ENCODE results near the gene TBRG1.

Gene TBRG1

DNA sequence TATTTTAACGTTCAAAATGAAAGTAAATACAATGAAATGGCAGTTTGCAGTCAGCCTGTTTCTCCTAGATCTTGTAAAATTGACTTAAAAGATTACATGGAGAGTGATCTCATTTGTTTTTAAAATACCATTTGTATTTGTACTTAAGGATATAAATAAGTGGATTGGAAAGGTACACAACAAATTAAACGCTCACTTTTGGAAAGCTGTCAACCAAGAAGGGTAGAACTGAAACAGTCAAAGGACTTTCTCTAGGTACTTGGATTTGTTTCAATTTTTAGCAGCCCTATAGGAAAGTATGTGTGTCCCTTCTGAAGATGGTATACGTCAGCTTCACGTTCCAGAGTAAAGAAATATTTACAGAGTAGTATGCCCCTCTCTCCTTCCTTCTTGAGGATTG is 7.3 kb downstream of the TBRG1 start:
- Histone ChIP-seq H3K4me1 (no peaks in the 10 kb centered on the region), H3K9me3 (no peaks in the 10 kb centered on the region), H3K36me3 (replicated peaks) (peaks cover 69% of the 10 kb centered on the region), H3K4me3 (no peak overlapping the region), H3K27me3 (ENCODE audit: low read depth) (no peaks in the 10 kb centered on the region)
- DNase-seq (ENCODE audit: low spot score in 2 of 2) = no peak
- in situ Hi-C loops (cut with MboI; ENCODE audit: low sequenced_read_pairs) = loop anchor here (25.0 kb wide), 2 partner anchors 782 to 1193 kb away; partner anchors contain the start of gene GRAMD1B

DNA sequence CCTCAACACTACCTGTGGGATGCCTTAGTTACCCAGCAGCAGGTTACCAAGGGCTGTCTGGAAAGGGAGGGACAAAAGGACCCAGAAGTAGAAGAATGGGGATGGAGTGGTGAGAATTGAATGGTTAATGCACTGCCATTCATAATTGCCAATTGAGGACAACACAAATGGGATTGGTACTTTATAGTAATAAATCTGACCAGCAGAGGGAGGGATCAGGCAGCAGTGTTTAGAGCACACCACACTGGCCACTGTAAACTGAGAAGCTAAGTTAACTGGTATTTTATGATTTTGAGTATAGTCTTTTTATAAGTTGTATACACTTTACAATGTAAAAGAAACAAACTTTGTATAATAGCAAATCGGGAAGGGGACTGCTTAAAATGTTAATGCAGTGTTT is 10.7 kb downstream of the TBRG1 start:
- no peaks in the 10 kb centered on the region for H3K27me3 ChIP-seq (ENCODE audit: low read depth)
- no peaks in the 10 kb centered on the region for H3K9me3 ChIP-seq
- in situ Hi-C loops (cut with MboI; ENCODE audit: low sequenced_read_pairs) = loop anchor here (25.0 kb wide), 2 partner anchors 779 to 1196 kb away; partner anchors contain the start of gene GRAMD1B
- no peak for DNase-seq (ENCODE audit: low spot score in 2 of 2)
- H3K4me3 ChIP-seq = no peak overlapping the region
- H3K36me3 ChIP-seq (replicated peaks) = peaks cover 70% of the 10 kb centered on the region
- no peaks in the 10 kb centered on the region for H3K4me1 ChIP-seq

DNA sequence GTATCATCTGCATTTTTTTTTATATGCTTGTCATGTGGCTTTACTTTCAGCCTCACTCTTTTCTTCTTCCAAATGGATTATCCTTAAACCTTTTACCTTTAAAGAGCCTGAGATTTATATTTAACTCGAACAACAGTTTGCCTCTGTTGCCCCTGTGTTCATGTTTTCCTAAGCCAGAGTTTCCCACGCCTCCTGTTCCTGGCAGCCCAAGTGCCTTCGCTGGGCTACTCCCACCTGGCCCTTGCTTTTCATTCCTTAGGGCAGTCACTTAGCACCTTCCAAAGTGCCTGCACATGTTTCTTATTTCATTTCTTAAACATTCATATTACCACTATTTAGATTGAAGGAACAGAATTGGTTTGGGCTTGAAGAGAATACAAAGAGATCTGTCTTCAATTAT is 13.3 kb downstream of the TBRG1 start:
- Histone ChIP-seq H3K4me1 (no peaks in the 10 kb centered on the region), H3K36me3 (replicated peaks) (peaks cover 60% of the 10 kb centered on the region), H3K4me3 (no peak overlapping the region), H3K27me3 (ENCODE audit: low read depth) (no peaks in the 10 kb centered on the region), H3K9me3 (no peaks in the 10 kb centered on the region)
- no peak for DNase-seq (ENCODE audit: low spot score in 2 of 2)
- in situ Hi-C loops (cut with MboI; ENCODE audit: low sequenced_read_pairs) = loop anchor here (25.0 kb wide), 2 partner anchors 776 to 1199 kb away; partner anchors contain the start of gene GRAMD1B

DNA sequence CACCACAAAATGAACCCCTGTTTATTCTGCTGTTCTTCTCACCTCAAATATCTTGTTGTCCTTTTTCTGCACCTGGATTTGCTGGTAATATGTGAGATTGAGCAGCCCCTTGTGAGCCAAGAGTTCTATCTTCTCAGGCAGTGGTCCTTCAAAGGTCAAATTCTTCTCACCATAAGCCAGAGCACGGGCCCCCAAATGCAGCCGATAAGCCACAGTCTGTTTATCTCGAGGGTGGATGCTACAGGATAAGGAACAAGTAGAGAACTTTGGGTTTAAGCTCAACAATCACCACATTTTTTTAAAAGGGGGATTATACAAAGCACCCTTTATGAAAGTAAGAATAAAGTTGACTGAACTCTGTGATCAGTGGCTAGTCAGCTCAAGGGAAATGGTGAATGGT is 15.8 kb downstream of the TBRG1 start:
- DNase-seq (ENCODE audit: low spot score in 2 of 2) = no peak
- Histone ChIP-seq H3K9me3 (no peaks in the 10 kb centered on the region), H3K4me1 (no peaks in the 10 kb centered on the region), H3K36me3 (replicated peaks) (peaks cover 34% of the 10 kb centered on the region), H3K4me3 (no peak overlapping the region), H3K27me3 (ENCODE audit: low read depth) (no peaks in the 10 kb centered on the region)
- in situ Hi-C loops (cut with MboI; ENCODE audit: low sequenced_read_pairs) = loop anchor here (25.0 kb wide), 2 partner anchors 774 to 1201 kb away; partner anchors contain the start of gene GRAMD1B

DNA sequence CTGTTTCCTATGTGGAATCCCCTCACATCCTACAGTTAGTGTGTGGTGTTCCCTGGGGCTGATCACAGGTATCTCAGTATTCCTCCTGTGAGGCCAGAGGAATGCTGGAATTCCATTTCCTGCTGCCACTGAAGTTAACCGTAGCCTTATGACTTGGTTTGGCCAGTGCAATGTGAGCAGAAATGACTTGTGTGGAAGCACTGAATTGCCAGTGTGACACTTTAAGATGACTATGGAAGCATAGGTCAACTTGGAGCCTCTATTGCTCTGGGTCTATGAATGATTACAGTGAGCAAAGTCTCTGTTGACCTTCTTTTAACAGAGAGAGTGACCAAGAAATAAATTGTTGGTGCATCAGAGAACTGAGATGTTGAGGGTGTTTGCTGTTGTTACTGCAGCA is 16.5 kb downstream of the TBRG1 start:
- Histone ChIP-seq H3K4me3 (no peak overlapping the region), H3K4me1 (no peaks in the 10 kb centered on the region), H3K36me3 (replicated peaks) (peaks cover 32% of the 10 kb centered on the region), H3K9me3 (no peaks in the 10 kb centered on the region), H3K27me3 (ENCODE audit: low read depth) (no peaks in the 10 kb centered on the region)
- in situ Hi-C loops (cut with MboI; ENCODE audit: low sequenced_read_pairs) = loop anchor here (25.0 kb wide), 2 partner anchors 773 to 1202 kb away; partner anchors contain the start of gene GRAMD1B
- DNase-seq (ENCODE audit: low spot score in 2 of 2) = no peak

DNA sequence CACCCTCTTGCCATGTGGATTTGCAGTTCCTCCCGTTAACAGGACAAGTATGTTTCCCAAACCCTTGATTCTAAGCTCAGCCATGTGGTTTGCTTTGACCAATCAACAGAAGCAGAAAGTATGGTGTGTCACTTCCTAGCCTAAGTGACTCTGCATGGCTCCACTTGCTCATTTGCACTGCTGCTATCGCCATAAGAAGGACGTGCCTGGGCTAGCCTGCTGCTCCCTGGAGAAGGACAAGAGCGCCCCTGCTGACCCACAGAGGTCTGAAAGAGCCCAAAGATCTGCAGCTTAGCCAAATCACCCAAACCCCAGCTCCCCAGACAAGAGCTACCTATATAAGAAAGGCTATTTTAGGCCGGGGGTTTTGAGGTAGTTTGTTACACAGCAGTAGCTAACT is 18.0 kb downstream of the TBRG1 start:
- peak in 1 of 2 experiments; percentile 22 for DNase-seq (ENCODE audit: low spot score in 2 of 2)
- Histone ChIP-seq H3K4me1 (peaks cover 6% of the 10 kb centered on the region), H3K27me3 (ENCODE audit: low read depth) (no peaks in the 10 kb centered on the region), H3K4me3 (no peak overlapping the region), H3K36me3 (replicated peaks) (peaks cover 26% of the 10 kb centered on the region), H3K9me3 (no peaks in the 10 kb centered on the region)
- in situ Hi-C loops (cut with MboI; ENCODE audit: low sequenced_read_pairs) = loop anchor here (10.0 to 25.0 kb wide), 4 partner anchors 194 to 1203 kb away; partner anchors contain the start of genes GRAMD1B and ROBO3

DNA sequence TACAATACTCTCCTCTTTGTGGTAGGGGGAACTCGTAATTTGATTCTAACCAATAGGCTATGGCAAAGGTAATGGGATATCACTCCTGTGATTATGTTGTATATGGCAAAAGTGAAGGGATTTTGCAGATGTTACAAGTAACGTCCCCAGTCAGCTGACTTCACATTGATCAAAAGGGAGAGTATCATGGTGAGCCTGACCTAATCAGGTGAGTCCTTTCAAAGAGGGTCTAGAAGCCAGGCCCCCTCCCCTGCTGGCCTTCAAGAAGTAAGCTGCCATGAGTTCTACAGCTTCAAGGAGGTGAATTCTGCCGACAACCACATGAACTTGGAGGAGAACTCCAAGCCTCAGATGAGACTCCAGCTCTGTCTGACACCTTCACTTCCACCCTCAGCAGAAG is 20.0 kb downstream of the TBRG1 start:
- Histone ChIP-seq H3K4me3 (no peak overlapping the region), H3K9me3 (no peaks in the 10 kb centered on the region), H3K27me3 (ENCODE audit: low read depth) (no peaks in the 10 kb centered on the region), H3K4me1 (peaks cover 6% of the 10 kb centered on the region), H3K36me3 (replicated peaks) (peaks cover 9% of the 10 kb centered on the region)
- DNase-seq (ENCODE audit: low spot score in 2 of 2) = no peak
- in situ Hi-C loops (cut with MboI; ENCODE audit: low sequenced_read_pairs) = loop anchor here (10.0 to 25.0 kb wide), 4 partner anchors 192 to 1205 kb away; partner anchors contain the start of genes GRAMD1B and ROBO3

DNA sequence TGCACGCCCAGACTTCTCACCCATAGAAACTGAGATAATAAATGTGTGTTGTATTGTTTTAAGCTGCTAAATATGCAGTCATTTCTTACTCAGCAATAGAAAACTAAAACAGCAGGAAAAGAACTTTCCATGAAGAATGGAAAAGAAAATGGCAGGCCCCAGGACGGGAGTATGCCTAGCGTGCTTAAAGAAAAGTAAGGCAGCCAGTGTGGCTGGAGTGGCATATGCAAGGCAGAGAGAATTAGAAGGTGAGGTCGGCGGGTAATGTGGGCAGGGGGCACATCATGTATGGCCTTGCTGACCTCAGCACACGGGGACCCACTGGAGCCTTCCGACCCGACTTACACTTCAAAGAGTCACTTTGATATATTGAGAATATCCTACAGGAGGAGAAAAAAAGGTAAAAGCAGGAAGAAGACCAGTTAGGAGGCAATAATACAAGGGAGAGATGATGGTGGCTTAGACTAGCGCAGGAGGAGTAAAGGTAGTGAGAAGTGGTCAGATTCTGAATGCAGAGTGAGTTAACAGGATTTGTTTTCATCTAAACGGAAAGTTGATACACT is 20.5 kb downstream of the TBRG1 start:
- H3K4me3 ChIP-seq = no peak overlapping the region
- no peak for DNase-seq (ENCODE audit: low spot score in 2 of 2)
- H3K4me1 ChIP-seq = peaks cover 6% of the 10 kb centered on the region
- in situ Hi-C loops (cut with MboI; ENCODE audit: low sequenced_read_pairs) = loop anchor here (10.0 to 25.0 kb wide), 4 partner anchors 192 to 1206 kb away; partner anchors contain the start of genes GRAMD1B and ROBO3
- H3K36me3 ChIP-seq (replicated peaks) = peaks cover 4% of the 10 kb centered on the region; the same call in 1 of the 2 replicates
- no peaks in the 10 kb centered on the region for H3K27me3 ChIP-seq (ENCODE audit: low read depth)
- H3K9me3 ChIP-seq = no peaks in the 10 kb centered on the region

DNA sequence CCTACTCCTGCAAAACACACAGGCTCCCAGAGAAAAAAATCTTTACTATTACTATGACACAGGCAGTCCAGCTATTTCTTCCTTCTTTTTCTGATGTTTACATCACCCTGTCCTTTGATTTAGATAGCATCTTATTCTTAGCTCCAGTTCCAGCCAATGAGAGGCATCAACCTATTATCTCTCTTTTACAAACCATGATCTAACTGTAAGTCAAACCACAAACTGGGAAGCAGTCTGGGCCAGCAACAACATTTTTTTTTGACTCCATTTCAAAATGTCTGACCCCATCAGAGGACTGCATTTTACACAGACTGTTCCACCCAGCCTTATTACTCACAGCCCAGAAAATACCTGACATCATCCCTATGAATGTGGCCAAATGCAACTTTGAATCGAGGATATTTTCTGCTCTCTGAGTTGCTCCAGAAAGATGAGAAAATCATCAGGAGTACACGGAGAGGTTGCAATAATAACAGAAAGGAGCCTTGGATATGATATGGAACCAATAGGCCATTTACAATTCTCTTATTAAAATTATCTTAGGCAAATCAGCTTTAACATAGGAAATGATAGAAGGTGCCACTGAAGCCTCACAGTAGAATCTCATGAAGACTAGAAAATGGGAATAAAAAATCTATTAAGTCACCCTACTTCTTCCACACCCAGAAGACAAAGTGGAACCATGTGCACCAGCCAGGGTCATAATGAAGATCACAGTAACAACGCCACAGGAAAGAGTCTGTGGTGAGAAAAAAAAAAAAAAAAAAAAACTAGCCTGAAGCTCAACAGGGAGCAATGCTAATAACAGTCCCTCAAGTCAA is 21.2 kb downstream of the TBRG1 start:
- Histone ChIP-seq H3K9me3 (no peaks in the 10 kb centered on the region), H3K36me3 (replicated peaks) (peaks cover 4% of the 10 kb centered on the region; the same call in 1 of the 2 replicates), H3K4me1 (peaks cover 6% of the 10 kb centered on the region), H3K27me3 (ENCODE audit: low read depth) (no peaks in the 10 kb centered on the region), H3K4me3 (no peak overlapping the region)
- no peak for DNase-seq (ENCODE audit: low spot score in 2 of 2)
- in situ Hi-C loops (cut with MboI; ENCODE audit: low sequenced_read_pairs) = loop anchor here (10.0 to 25.0 kb wide), 4 partner anchors 191 to 1207 kb away; partner anchors contain the start of genes GRAMD1B and ROBO3

DNA sequence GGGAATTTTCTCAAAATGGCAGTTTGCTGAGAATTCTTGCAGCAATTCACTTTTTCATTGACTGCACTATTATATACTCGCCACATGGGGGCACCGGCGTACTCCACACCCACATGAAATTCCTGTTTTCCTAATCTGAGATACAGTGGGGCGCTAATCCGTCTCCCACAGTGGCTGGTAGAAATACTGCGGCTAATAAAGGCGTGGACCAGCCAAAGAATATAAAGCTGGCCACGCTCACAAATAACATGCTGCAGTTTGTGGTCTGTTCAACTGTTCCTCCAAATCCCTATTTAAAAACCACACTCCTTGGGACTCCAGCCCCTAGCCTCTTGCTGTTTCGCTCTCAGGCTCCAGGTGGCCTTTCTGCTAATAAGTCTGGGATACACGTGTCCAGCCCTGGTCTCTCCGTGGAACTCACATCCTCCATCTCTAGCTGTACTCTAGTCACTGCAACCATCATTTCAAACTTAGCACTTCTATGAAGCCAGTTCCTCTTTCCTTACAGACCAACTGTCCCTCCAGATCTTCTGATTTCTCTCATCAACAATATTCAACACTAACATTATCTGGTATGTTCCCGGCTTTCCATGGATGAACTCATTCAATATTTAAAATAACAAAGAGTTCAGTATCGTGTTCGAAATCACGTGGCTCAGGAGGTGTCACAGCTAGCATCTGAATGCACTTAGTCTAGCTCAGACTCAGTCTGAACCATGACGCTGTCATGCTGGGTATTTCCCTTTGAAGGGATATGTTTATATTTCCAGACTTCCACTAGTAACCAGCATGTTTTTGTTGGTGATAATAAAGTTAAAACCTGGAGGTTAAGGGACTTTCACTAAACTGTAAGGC is 22.0 kb downstream of the TBRG1 start:
- in situ Hi-C loops (cut with MboI; ENCODE audit: low sequenced_read_pairs) = loop anchor here (10.0 to 25.0 kb wide), 4 partner anchors 190 to 1207 kb away; partner anchors contain the start of genes GRAMD1B and ROBO3
- Histone ChIP-seq H3K4me1 (peaks cover 6% of the 10 kb centered on the region), H3K27me3 (ENCODE audit: low read depth) (no peaks in the 10 kb centered on the region), H3K4me3 (no peak overlapping the region), H3K9me3 (no peaks in the 10 kb centered on the region), H3K36me3 (replicated peaks) (no peaks in the 10 kb centered on the region)
- peak; percentile 75 to 77 for DNase-seq (ENCODE audit: low spot score in 2 of 2)

DNA sequence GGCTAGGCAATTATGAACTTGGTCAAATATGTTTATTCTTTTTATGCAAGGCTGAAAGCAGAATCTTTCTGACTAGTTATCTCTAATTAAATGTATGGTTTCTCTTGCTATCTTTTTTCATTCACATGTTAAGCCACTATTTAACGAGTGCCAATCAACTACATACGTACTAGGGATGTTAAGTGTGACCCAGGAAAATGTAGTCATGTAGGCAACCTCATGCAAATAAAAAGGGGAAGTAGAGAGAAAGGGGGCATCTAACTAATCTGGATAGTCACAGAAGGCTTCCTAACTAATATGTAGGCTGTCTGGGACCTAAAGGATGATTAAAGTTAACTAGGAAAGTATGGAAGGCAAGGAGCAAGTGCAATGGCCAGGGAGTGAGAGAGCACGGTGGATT is 23.5 kb downstream of the TBRG1 start:
- Histone ChIP-seq H3K9me3 (no peaks in the 10 kb centered on the region), H3K4me1 (peaks cover 6% of the 10 kb centered on the region), H3K4me3 (no peak overlapping the region), H3K27me3 (ENCODE audit: low read depth) (no peaks in the 10 kb centered on the region), H3K36me3 (replicated peaks) (no peaks in the 10 kb centered on the region)
- in situ Hi-C loops (cut with MboI; ENCODE audit: low sequenced_read_pairs) = loop anchor here (10.0 to 25.0 kb wide), 4 partner anchors 189 to 1209 kb away; partner anchors contain the start of genes GRAMD1B and ROBO3
- DNase-seq (ENCODE audit: low spot score in 2 of 2) = no peak

DNA sequence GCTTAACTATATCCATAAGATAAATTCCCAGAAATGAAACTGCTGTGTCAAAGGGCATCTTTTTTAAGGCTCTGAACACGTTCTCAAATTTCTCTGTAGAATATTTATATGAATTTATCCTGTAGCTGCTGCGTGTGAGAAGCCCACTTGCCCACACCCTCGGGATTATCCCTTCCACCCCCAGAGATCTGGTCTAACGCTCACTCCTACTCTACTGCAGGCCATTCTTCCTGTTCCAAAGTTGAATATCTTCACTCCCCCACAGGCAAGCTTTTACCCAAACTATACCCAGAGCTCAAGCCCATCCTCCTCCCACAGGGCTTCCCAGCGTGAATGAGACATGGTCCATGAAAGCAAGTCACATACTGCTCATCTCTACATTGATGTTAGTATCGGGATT is 25.9 kb downstream of the TBRG1 start:
- no peak for DNase-seq (ENCODE audit: low spot score in 2 of 2)
- peaks cover 6% of the 10 kb centered on the region for H3K4me1 ChIP-seq
- no peaks in the 10 kb centered on the region for H3K27me3 ChIP-seq (ENCODE audit: low read depth)
- H3K4me3 ChIP-seq = no peak overlapping the region
- H3K36me3 ChIP-seq (replicated peaks) = no peaks in the 10 kb centered on the region
- in situ Hi-C loops (cut with MboI; ENCODE audit: low sequenced_read_pairs) = loop anchor here (10.0 to 25.0 kb wide), 4 partner anchors 186 to 1211 kb away; partner anchors contain the start of genes GRAMD1B and ROBO3
- no peaks in the 10 kb centered on the region for H3K9me3 ChIP-seq
